ENCODE data around the gene TRPM2. TPM values are rescaled to one million over a fixed set of nuclear protein-coding genes. Genes with fewer than 3 reads are reported as not detected.

Gene TRPM2
- polyA plus RNA-seq, 4 donors = 0.73 to 1.7 (median 1.3) TPM

Other genes starting within 250 kb of the TRPM2 start
- 1 to 10 TPM; 2.6 to 7.8 (median 3.4) TPM for gene PWP2, start 246.2 kb upstream of the TRPM2 start, polyA plus RNA-seq (ENCODE audit: insufficient read length in 4 of 4)
- gene GATD3, start 219.9 kb upstream of the TRPM2 start, polyA plus RNA-seq (ENCODE audit: insufficient read length in 4 of 4) = 10 to 100 TPM; 19.5 to 34.1 (median 26.0) TPM
- gene ICOSLG, start 112.7 kb upstream of the TRPM2 start, polyA plus RNA-seq (ENCODE audit: insufficient read length in 4 of 4) = 10 to 100 TPM in 1 of 4 donors, 1 to 10 TPM in 3; 1.3 to 14.8 (median 8.3) TPM
- gene DNMT3L, start 91.7 kb upstream of the TRPM2 start, polyA plus RNA-seq (ENCODE audit: insufficient read length in 4 of 4) = under 1 TPM in 1 of 4 donors, not detected in 3; 0.72 TPM
- under 1 TPM; 0.03 to 0.55 (median 0.34) TPM for gene AIRE, start 67.7 kb upstream of the TRPM2 start, polyA plus RNA-seq (ENCODE audit: insufficient read length in 4 of 4)
- 100 to 1,000 TPM in 3 of 4 donors, 10 to 100 TPM in 1; 69.7 to 172 (median 115) TPM for gene PFKL, start 53.6 kb upstream of the TRPM2 start, polyA plus RNA-seq (ENCODE audit: insufficient read length in 4 of 4)
- gene CFAP410, start 14.2 kb upstream of the TRPM2 start, polyA plus RNA-seq (ENCODE audit: insufficient read length in 4 of 4) = 10 to 100 TPM; 16.7 to 33.2 (median 19.7) TPM
- 1 to 10 TPM; 4.3 to 6.6 (median 4.6) TPM for gene LRRC3, start 101.9 kb downstream of the TRPM2 start, polyA plus RNA-seq (ENCODE audit: insufficient read length in 4 of 4)
- gene KRTAP10-1, start 186.6 kb downstream of the TRPM2 start, polyA plus RNA-seq (ENCODE audit: insufficient read length in 4 of 4) = not detected
- not detected for gene KRTAP10-2, start 197.9 kb downstream of the TRPM2 start, polyA plus RNA-seq (ENCODE audit: insufficient read length in 4 of 4)
- gene KRTAP10-3, start 205.2 kb downstream of the TRPM2 start, polyA plus RNA-seq (ENCODE audit: insufficient read length in 4 of 4) = not detected
- not detected for gene KRTAP10-4, start 220.1 kb downstream of the TRPM2 start, polyA plus RNA-seq (ENCODE audit: insufficient read length in 4 of 4)
- not detected for gene KRTAP10-5, start 227.0 kb downstream of the TRPM2 start, polyA plus RNA-seq (ENCODE audit: insufficient read length in 4 of 4)
- gene KRTAP10-6, start 238.9 kb downstream of the TRPM2 start, polyA plus RNA-seq (ENCODE audit: insufficient read length in 4 of 4) = not detected
- gene KRTAP10-7, start 247.0 kb downstream of the TRPM2 start, polyA plus RNA-seq (ENCODE audit: insufficient read length in 4 of 4) = not detected